ENCODE measurements around the gene INF2.

The INF2 gene

DNA sequence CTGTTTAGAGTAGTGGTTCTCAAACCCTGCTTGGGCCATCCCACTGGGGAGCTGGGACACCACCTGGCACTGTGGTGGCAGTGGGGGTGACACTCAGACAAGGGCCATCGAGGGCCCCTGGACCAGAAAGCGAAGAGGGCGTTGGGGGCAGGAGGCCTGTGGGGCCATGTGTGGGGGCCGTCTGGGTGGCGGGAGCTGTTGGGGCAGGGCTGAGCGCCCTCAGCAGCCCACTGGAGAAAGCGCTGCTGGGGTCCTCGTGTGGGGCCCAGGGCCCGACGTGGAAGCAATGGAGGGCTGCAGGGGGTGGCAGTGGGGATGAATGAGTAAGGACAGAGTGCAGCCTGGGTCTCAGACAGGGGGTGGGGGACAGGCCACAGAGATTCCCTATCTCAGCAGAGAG lies 28.7 kb downstream of the INF2 start:
- Histone ChIP-seq H3K4me1 (ENCODE audit: control insufficient read depth in 2 of 2, insufficient read depth in 1 of 2, low read depth in 1 of 2, low read length in 2 of 2) (peaks cover 2% of the 10 kb centered on the region in 2 donors), H2BK15ac (ENCODE audit: low read length) (no peak overlapping the region), H4K8ac (ENCODE audit: low read depth, low read length) (no peak overlapping the region), H3K9ac (ENCODE audit: low read depth, low read length, poor library complexity) (peak overlapping the region; percentile 6), H4K91ac (ENCODE audit: low read depth, low read length, poor library complexity) (no peak overlapping the region), H3K23ac (ENCODE audit: low read depth, low read length, poor library complexity) (no peak overlapping the region), H2AK5ac (ENCODE audit: low read depth, low read length) (no peak overlapping the region), H3K27me3 (ENCODE audit: control insufficient read depth in 3 of 3, insufficient read depth in 3 of 3, low read depth in 1 of 3, low read length in 3 of 3) (no peaks in the 10 kb centered on the region), H2BK120ac (ENCODE audit: low read depth, low read length) (no peak overlapping the region), H3K4me2 (ENCODE audit: insufficient read depth, low read length, poor library complexity, severe bottlenecking) (no peak overlapping the region), H2BK5ac (ENCODE audit: low read length) (peak overlapping the region; percentile 29), H3K4me3 (ENCODE audit: low read length in 2 of 2) (no peak overlapping the region), H3K18ac (ENCODE audit: low read length) (no peak overlapping the region), H3K14ac (ENCODE audit: low read length) (no peak overlapping the region), H3K4ac (ENCODE audit: low read length) (no peak overlapping the region), H3K79me1 (ENCODE audit: low read depth, low read length) (no peaks in the 10 kb centered on the region), H3K36me3 (replicated peaks in 1 of 2; ENCODE audit: control insufficient read depth in 2 of 2, insufficient read depth in 2 of 2, low read length in 2 of 2) (peaks cover 18 to 49% of the 10 kb centered on the region in 2 donors), H3K9me3 (replicated peaks in 1 of 2; ENCODE audit: control insufficient read depth in 2 of 2, insufficient read depth in 1 of 2, low read depth in 1 of 2, low read length in 2 of 2) (no peaks in the 10 kb centered on the region), H2AFZ (ENCODE audit: low read length) (no peak overlapping the region), H3K27ac (replicated peaks; ENCODE audit: low read length) (no peak overlapping the region), H2BK12ac (ENCODE audit: low read length) (no peak overlapping the region)
- WGBS, 2 donors (ENCODE audit: extremely low coverage in 2 of 2, insufficient read length in 2 of 2, insufficient replicate concordance in 1 of 2) = no CpG with 5 or more reads among the region's 10 CpGs
- no peak for DNase-seq (ENCODE audit: low spot score)

DNA sequence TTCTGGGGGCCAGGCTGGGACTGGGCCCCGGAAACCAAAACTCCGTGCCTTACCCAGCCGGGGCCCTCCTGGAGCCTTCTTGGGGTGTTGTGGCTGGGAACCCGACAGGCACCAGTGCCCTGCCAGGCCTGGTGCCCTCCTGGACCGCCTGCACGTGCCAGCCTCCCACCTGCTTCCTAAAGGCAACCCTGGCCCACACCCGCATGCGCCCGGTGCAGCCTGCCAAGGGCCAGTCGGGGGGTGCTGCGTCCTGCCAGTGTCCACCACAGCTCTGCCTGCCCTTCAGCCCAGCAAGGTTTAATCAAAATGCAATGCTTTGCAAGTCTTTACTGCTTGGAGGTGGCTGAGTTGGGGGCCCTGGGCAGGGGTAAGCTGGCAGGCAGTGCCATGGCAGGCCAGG lies 29.5 kb downstream of the INF2 start:
- Histone ChIP-seq H2AFZ (ENCODE audit: low read length) (no peak overlapping the region), H2BK15ac (ENCODE audit: low read length) (no peak overlapping the region), H3K4me3 (ENCODE audit: low read length in 2 of 2) (no peak overlapping the region), H3K27ac (replicated peaks; ENCODE audit: low read length) (no peak overlapping the region), H3K27me3 (ENCODE audit: control insufficient read depth in 3 of 3, insufficient read depth in 3 of 3, low read depth in 1 of 3, low read length in 3 of 3) (no peaks in the 10 kb centered on the region), H3K79me1 (ENCODE audit: low read depth, low read length) (no peaks in the 10 kb centered on the region), H2BK120ac (ENCODE audit: low read depth, low read length) (no peak overlapping the region), H2AK5ac (ENCODE audit: low read depth, low read length) (no peak overlapping the region), H3K9me3 (replicated peaks in 1 of 2; ENCODE audit: control insufficient read depth in 2 of 2, insufficient read depth in 1 of 2, low read depth in 1 of 2, low read length in 2 of 2) (no peaks in the 10 kb centered on the region), H3K14ac (ENCODE audit: low read length) (no peak overlapping the region), H3K4me2 (ENCODE audit: insufficient read depth, low read length, poor library complexity, severe bottlenecking) (no peak overlapping the region), H2BK12ac (ENCODE audit: low read length) (peak overlapping the region; percentile 22), H3K36me3 (replicated peaks in 1 of 2; ENCODE audit: control insufficient read depth in 2 of 2, insufficient read depth in 2 of 2, low read length in 2 of 2) (peaks cover 13 to 41% of the 10 kb centered on the region in 2 donors), H4K91ac (ENCODE audit: low read depth, low read length, poor library complexity) (no peak overlapping the region), H4K8ac (ENCODE audit: low read depth, low read length) (no peak overlapping the region), H3K9ac (ENCODE audit: low read depth, low read length, poor library complexity) (peak overlapping the region; percentile 12), H3K4ac (ENCODE audit: low read length) (no peak overlapping the region), H3K4me1 (ENCODE audit: control insufficient read depth in 2 of 2, insufficient read depth in 1 of 2, low read depth in 1 of 2, low read length in 2 of 2) (peaks cover 7% of the 10 kb centered on the region in 2 donors), H3K23ac (ENCODE audit: low read depth, low read length, poor library complexity) (no peak overlapping the region), H2BK5ac (ENCODE audit: low read length) (peak overlapping the region; percentile 29), H3K18ac (ENCODE audit: low read length) (no peak overlapping the region)
- WGBS, 2 donors (ENCODE audit: extremely low coverage in 2 of 2, insufficient read length in 2 of 2, insufficient replicate concordance in 1 of 2) = no CpG with 5 or more reads among the region's 11 CpGs
- no peak for DNase-seq (ENCODE audit: low spot score)

DNA sequence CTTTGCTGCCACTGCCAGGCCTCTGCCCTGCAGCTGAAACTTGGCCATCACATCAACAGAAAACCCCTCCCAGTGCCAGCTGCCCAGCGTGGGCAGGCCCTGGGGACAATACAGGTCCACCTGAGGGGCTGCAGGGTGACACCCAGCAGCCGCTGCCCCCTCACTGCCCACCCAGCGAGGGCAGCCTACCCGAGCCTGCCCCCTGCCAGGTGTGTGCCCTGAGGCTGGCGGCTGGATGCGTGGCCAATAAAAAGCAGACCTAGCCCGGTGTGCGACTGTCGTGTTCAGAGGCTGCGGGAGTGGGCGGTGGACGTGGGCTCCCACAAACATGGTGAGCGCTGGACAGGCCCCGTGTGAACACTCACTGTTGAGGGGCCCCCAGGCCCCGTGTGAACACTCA lies 29.9 kb downstream of the INF2 start:
- Histone ChIP-seq H3K23ac (ENCODE audit: low read depth, low read length, poor library complexity) (no peak overlapping the region), H3K4ac (ENCODE audit: low read length) (no peak overlapping the region), H2BK15ac (ENCODE audit: low read length) (no peak overlapping the region), H3K27me3 (ENCODE audit: control insufficient read depth in 3 of 3, insufficient read depth in 3 of 3, low read depth in 1 of 3, low read length in 3 of 3) (no peaks in the 10 kb centered on the region), H3K9me3 (replicated peaks in 1 of 2; ENCODE audit: control insufficient read depth in 2 of 2, insufficient read depth in 1 of 2, low read depth in 1 of 2, low read length in 2 of 2) (no peaks in the 10 kb centered on the region), H4K8ac (ENCODE audit: low read depth, low read length) (no peak overlapping the region), H2AFZ (ENCODE audit: low read length) (no peak overlapping the region), H3K36me3 (replicated peaks in 1 of 2; ENCODE audit: control insufficient read depth in 2 of 2, insufficient read depth in 2 of 2, low read length in 2 of 2) (peaks cover 13 to 37% of the 10 kb centered on the region in 2 donors), H3K4me1 (ENCODE audit: control insufficient read depth in 2 of 2, insufficient read depth in 1 of 2, low read depth in 1 of 2, low read length in 2 of 2) (peaks cover 7% of the 10 kb centered on the region in 2 donors), H3K14ac (ENCODE audit: low read length) (no peak overlapping the region), H3K9ac (ENCODE audit: low read depth, low read length, poor library complexity) (no peak overlapping the region), H2BK5ac (ENCODE audit: low read length) (peak overlapping the region; percentile 17), H2AK5ac (ENCODE audit: low read depth, low read length) (no peak overlapping the region), H4K91ac (ENCODE audit: low read depth, low read length, poor library complexity) (no peak overlapping the region), H2BK12ac (ENCODE audit: low read length) (no peak overlapping the region), H3K4me3 (ENCODE audit: low read length in 2 of 2) (no peak overlapping the region), H3K18ac (ENCODE audit: low read length) (no peak overlapping the region), H3K79me1 (ENCODE audit: low read depth, low read length) (peaks cover 3% of the 10 kb centered on the region), H3K4me2 (ENCODE audit: insufficient read depth, low read length, poor library complexity, severe bottlenecking) (no peak overlapping the region), H2BK120ac (ENCODE audit: low read depth, low read length) (no peak overlapping the region), H3K27ac (replicated peaks; ENCODE audit: low read length) (no peak overlapping the region)
- no CpG with 5 or more reads among the region's 15 CpGs for WGBS, 2 donors (ENCODE audit: extremely low coverage in 2 of 2, insufficient read length in 2 of 2, insufficient replicate concordance in 1 of 2)
- DNase-seq (ENCODE audit: low spot score) = no peak

DNA sequence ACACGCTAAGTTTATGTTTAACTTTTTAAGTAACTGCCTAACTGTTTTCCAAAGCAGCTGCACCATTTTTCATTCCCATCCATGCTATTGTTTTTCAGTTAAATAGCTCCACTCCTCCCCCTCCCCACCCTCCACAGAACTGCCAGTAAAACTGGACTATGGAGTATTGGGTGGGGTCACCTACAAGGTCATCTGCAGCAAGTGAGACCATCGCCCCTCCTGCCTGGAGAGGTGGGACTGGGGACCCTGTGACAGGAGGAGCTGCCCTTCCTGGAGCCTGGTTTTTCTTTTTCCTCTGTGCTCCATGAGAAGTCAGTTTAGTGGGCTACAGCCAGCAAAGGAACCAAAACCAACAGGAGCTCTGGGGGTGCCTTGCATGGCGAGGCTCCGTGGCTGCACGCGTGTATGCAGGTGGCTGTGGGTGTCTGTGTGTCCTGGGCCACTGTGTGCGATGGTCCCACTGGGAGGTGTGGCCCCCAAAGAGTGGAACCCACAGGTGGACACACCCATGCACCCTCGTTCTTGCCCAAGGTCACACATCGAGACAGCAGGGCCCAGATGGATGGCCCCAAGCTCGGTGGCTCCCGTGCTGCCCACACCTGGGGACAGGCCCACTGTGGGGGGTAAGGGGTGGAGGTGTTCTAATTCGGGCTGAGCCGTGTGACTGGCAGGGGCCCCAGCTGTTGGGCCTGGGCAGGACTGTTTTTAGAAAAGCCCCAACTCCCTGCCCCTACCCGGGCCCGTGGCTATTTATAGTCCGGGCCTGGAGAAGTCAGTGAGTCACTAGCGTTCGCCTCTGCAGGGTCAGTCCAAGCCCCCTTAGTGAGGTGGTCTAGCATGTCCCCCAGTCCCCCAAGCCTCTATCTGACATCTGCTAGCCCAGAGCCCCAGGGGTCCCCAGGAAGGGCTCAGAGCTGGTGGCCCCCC lies 32.4 kb downstream of the INF2 start:
- Histone ChIP-seq H2BK12ac (ENCODE audit: low read length) (no peak overlapping the region), H3K4me3 (ENCODE audit: low read length in 2 of 2) (no peak overlapping the region), H4K8ac (ENCODE audit: low read depth, low read length) (no peak overlapping the region), H3K27ac (replicated peaks; ENCODE audit: low read length) (no peak overlapping the region), H3K4me1 (ENCODE audit: control insufficient read depth in 2 of 2, insufficient read depth in 1 of 2, low read depth in 1 of 2, low read length in 2 of 2) (peaks cover 16 to 17% of the 10 kb centered on the region in 2 donors), H3K18ac (ENCODE audit: low read length) (peak overlapping the region; percentile 76), H2BK15ac (ENCODE audit: low read length) (peak overlapping the region; percentile 58), H2AFZ (ENCODE audit: low read length) (no peak overlapping the region), H3K23ac (ENCODE audit: low read depth, low read length, poor library complexity) (peak overlapping the region; percentile 85), H3K79me1 (ENCODE audit: low read depth, low read length) (peaks cover 12% of the 10 kb centered on the region), H3K36me3 (replicated peaks in 1 of 2; ENCODE audit: control insufficient read depth in 2 of 2, insufficient read depth in 2 of 2, low read length in 2 of 2) (peaks cover 4 to 16% of the 10 kb centered on the region in 2 donors), H4K91ac (ENCODE audit: low read depth, low read length, poor library complexity) (no peak overlapping the region), H3K9me3 (replicated peaks in 1 of 2; ENCODE audit: control insufficient read depth in 2 of 2, insufficient read depth in 1 of 2, low read depth in 1 of 2, low read length in 2 of 2) (no peaks in the 10 kb centered on the region), H2BK5ac (ENCODE audit: low read length) (no peak overlapping the region), H2BK120ac (ENCODE audit: low read depth, low read length) (no peak overlapping the region), H3K14ac (ENCODE audit: low read length) (peak overlapping the region; percentile 71), H3K4ac (ENCODE audit: low read length) (peak overlapping the region; percentile 37), H2AK5ac (ENCODE audit: low read depth, low read length) (peak overlapping the region; percentile 70), H3K9ac (ENCODE audit: low read depth, low read length, poor library complexity) (peak overlapping the region; percentile 77), H3K27me3 (ENCODE audit: control insufficient read depth in 3 of 3, insufficient read depth in 3 of 3, low read depth in 1 of 3, low read length in 3 of 3) (no peaks in the 10 kb centered on the region), H3K4me2 (ENCODE audit: insufficient read depth, low read length, poor library complexity, severe bottlenecking) (no peak overlapping the region)
- no CpG with 5 or more reads among the region's 18 CpGs for WGBS, 2 donors (ENCODE audit: extremely low coverage in 2 of 2, insufficient read length in 2 of 2, insufficient replicate concordance in 1 of 2)
- DNase-seq (ENCODE audit: low spot score) = no peak
